ENCODE data around the gene ITPKC.
"Not testable (repeated sequence)": the region's sequence is repeated elsewhere in the genome, so short reads cannot be mapped to it uniquely, and the experiment has no call there.

Gene ITPKC

GRCh38 chr19:40717880-40718773, 1.2 kb downstream of the ITPKC start:
- no peak for DNase-seq

- DNase-seq: no peak
Observed at GRCh38 chr19:40718774-40719391, 2.0 kb downstream of the ITPKC start.

- DNase-seq: no peak
Observed at GRCh38 chr19:40719414-40719894, 2.5 kb downstream of the ITPKC start.

GRCh38 chr19:40721140-40721486, 4.2 kb downstream of the ITPKC start:
- no peak for DNase-seq

- no peak for DNase-seq
Observed at GRCh38 chr19:40721936-40722661, 5.2 kb downstream of the ITPKC start.

- no peak for DNase-seq
Observed at GRCh38 chr19:40723661-40724254, 6.8 kb downstream of the ITPKC start.

GRCh38 chr19:40724315-40724714, 7.4 kb downstream of the ITPKC start:
- DNase-seq: no peak

GRCh38 chr19:40724855-40725254, 7.9 kb downstream of the ITPKC start:
- no peak for DNase-seq

- no peak for DNase-seq
Observed at GRCh38 chr19:40726279-40726678, 9.4 kb downstream of the ITPKC start.

GRCh38 chr19:40730065-40730464, 13.2 kb downstream of the ITPKC start:
- not testable (repeated sequence) for DNase-seq

GRCh38 chr19:40732304-40732703, 15.4 kb downstream of the ITPKC start:
- not testable (repeated sequence) for DNase-seq

- no peak for DNase-seq
Observed at GRCh38 chr19:40733149-40733548, 16.2 kb downstream of the ITPKC start.

- DNase-seq: no peak
Observed at GRCh38 chr19:40735013-40735771, 18.3 kb downstream of the ITPKC start.

- DNase-seq: no peak
Observed at GRCh38 chr19:40736661-40737060, 19.7 kb downstream of the ITPKC start.

GRCh38 chr19:40737102-40737644, 20.3 kb downstream of the ITPKC start:
- no peak for DNase-seq

GRCh38 chr19:40739030-40739839, 22.3 kb downstream of the ITPKC start:
- no peak for DNase-seq

GRCh38 chr19:40739871-40740703, 23.2 kb downstream of the ITPKC start:
- DNase-seq: no peak

GRCh38 chr19:40740747-40741146, 23.8 kb downstream of the ITPKC start:
- no peak for DNase-seq

- DNase-seq: no peak
Observed at GRCh38 chr19:40741527-40742390, 24.8 kb downstream of the ITPKC start.

All from activated CD4-positive, alpha-beta T cell treated with anti-CD3 and anti-CD28 coated beads for 1 hour (primary cell).